Limb (tissue), 2 donors: ENCODE results near the gene OR5L1.

Experiments used
- DNase-seq, 2 donors: peaks; one replicate each; pipeline ENCODE4 v3.0.0-alpha.2; 2016; ENCODE audit errors: extremely low spot score in 2 of 2

Gene OR5L1

DNA sequence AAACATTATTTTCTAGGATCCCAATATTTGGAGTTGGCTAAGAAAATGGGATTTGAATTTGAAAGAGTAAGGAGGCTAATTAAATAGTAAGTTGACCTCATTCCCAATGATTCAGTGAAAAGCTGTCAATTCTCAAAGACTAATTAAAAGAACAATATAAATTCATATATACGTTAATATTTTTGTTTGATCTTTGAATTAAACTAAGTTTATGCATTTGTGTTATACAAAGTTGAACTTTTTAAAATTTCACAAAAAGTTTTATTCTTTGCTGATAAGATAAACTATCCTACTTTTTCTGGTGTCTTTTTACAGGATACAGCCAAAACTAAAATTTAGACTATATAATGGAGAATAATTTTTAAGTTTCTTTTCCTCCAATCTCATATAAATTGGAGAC, at the start of gene OR5L1:
TSS of gene OR5L1 (plus strand) at position 301 of the 400 bp plus-strand sequence. CDS start 100 bp downstream, outside the sequence.
- no peak for DNase-seq

DNA sequence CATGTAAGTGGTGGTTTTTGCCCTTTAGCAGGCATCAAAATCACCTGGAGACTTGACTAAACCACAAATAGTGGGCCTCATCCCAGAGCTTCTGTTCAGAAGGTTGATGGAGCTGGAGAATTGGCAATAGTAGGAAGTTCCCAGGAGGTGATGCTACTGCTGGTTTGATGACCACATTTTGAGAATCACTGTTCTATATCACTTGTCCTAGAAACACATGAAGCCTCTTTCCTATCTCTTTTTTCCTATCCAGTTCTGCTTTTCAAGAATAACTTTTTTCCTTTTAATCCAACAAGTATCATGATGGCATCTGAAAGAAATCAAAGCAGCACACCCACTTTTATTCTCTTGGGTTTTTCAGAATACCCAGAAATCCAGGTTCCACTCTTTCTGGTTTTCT, 38.0 kb upstream of the OR5L1 start, which contains the start of gene OR5D13:
TSS of gene OR5D13 (plus strand) at position 301 of the 400 bp plus-strand sequence. CDS start at position 301, 0 bp downstream.
- DNase-seq, result no peak

DNA sequence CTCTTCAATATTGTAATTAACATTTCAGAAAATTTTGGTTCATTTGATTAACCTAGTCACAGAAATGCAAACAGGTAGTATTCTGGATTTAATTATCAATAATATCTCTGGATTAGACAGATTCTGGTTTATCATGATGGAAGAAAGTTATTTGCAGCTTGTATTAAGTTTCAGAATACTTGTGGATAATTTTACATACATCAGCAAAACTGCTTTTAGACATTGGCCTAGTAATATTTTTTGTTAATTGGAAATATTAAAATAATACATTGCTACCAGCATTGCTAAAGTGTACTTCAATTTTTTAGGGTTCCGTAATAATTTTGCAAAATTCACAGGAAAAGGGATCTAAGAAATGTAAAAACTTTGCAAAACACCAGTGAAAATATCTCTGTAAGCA, 19.6 kb upstream of the OR5L1 start:
- no peak for DNase-seq

DNA sequence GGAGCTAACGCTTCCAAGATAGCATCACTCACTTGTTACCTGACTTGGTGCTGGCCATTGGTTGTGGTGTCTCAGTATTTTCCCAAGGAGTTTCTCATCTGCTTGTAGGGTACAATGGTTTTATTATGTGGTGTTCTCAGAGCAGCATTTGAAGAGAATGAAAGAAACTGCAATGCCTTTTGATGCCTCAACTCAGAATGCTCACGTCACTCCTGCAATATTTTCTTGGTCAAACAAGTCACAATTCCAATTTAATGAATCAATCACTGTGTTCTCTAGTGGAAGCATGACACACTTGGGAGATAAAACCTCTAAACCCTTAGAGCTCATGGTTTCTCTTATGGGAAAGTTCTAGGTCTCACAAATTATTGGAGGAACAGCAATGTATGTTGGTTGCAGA, 17.8 kb upstream of the OR5L1 start:
- DNase-seq, result no peak

DNA sequence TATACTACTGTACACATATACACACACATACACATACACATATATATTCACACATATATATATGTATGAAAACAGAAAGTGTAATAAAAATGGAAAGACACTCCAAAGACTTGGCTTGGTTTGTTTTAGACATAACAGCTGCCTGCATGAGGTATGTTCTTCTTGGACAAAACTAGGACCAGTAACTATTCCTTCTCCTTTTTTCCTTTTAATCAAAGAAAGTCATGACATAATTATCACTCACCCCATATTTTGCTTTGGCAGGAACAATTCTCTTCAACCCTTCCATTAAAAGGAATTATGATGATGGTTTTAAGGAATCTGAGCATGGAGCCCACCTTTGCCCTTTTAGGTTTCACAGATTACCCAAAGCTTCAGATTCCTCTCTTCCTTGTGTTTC, 15.9 kb upstream of the OR5L1 start, which contains the start of gene OR5D14:
TSS of gene OR5D14 (plus strand) at position 301 of the 400 bp plus-strand sequence. CDS start at position 301, 0 bp downstream.
- DNase-seq, result no peak

DNA sequence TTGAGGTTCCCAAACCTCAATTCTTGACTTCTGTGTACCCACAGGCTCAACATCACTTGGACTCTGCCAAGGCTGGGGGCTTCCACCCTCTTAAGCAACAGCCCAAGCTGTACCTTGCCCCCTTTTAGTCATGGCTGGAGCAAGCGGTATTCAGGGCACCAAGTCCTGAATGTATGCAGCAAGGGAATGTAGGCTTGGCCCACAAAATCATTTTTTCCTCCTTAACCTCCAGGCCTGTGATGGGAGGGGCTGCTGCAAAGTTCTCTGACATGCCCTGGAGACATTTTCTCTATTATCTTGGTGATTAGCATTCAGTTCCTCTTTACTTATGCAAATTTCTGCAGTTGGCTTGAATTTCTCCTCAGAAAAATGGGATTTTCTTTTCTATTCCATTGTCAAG, 4.9 kb upstream of the OR5L1 start:
- DNase-seq, result no peak

DNA sequence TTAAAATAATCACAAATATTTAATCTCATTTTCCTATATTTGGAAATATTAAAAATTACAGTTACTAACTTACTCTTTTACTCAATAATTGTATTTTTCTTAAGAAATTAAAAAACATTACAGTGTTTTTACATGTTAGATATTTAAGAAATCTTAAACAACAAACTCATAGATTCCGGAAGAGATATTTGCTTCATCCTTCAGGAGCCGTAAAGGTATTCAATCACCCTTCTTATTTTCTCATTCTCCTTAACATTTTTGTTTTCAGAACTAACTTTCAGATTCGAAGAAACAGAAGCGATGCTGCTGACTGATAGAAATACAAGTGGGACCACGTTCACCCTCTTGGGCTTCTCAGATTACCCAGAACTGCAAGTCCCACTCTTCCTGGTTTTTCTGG, 8.2 kb downstream of the OR5L1 start, which contains the start of gene OR5D18:
TSS of gene OR5D18 (plus strand) at position 301 of the 400 bp plus-strand sequence. CDS start at position 301, 0 bp downstream.
- DNase-seq, result no peak

DNA sequence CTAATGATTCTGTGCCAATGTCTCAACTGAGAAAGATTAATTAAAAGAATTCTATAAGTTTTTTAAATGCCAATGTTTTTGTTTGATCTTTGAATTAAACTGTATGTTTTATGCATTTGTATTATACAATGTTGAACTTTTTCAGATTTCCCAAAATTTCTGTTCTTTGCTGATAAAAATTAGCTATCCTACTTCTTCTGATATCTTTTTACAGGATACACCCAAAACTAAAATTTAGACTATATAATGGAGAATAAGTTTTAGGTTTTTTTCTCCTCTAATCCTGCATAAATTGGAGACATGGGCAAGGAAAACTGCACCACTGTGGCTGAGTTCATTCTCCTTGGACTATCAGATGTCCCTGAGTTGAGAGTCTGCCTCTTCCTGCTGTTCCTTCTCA, 15.8 kb downstream of the OR5L1 start, which contains the start of gene OR5L2:
TSS of gene OR5L2 (plus strand) at position 301 of the 400 bp plus-strand sequence. CDS start at position 301, 0 bp downstream.
- no peak for DNase-seq

DNA sequence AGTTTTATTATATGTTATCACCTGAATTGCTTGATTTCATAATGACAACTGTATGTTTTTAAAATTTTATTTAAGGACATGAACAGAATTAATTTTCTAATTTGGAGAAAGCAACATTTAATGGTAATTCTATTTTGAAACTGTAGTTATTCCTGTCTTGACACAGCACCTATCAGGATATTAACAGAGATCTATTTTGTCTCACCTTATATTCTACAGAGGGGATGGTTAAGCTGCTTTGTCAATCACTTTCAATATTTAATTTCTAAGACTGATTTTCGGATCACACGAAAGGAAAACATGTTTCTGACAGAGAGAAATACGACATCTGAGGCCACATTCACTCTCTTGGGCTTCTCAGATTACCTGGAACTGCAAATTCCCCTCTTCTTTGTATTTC, 27.3 kb downstream of the OR5L1 start, which contains the start of gene OR5D16:
TSS of gene OR5D16 (plus strand) at position 301 of the 400 bp plus-strand sequence. CDS start at position 301, 0 bp downstream.
- no peak for DNase-seq

DNA sequence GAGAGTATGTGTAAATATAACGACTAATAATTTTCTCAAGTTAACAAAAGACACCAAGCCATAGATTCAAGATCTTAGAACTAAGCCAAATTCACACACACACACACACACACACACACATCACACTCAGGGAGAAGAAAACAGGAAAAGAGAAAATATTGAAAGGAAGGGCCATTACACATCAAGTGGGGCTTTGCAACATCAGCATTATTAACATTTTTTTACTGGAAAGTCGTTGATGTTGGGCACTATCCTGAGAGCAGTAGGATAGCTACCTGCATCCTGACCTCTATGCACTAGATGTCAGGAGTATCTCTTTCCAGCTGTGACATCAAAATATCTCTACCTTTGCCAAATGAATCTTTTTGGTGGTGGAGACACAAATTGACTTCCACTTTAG, 36.3 kb downstream of the OR5L1 start:
- no peak for DNase-seq

DNA sequence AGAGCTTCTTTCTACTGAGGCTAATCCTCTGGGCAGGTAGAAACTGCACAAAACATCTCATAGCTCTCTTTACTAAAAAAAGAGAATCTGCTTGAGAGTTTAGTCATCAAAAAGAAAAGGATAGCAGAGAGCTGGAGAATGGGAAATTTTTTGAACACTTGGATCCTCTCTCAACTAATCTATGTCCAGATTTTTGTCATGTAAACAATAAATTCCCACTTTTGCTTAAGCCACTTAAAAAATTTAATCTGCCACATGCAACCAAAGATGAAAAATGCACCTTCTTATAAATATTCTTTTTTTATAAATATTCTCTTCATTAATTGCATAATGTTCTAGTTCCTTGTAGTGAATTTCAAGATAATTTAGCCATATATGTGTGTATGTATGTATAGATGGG, 37.9 kb downstream of the OR5L1 start:
- no peak for DNase-seq

DNA sequence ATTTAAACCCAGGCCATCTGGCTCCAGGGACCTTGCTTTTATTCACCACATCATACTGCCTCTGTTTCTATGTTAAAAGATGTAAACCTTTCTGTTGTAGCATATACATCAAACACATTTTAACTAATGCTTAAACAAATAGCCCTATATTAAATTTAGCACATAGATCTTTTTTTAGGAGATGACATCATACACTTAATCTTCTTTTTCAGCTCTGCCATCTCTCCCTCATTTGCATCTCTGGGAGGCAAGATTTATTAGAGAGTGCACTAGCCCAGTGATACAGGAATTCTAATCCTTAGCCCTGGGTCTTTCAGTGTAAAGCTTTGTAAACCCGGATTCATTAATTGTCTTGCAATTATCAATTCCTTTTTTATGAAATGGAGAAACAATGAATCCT, 41.0 kb downstream of the OR5L1 start:
- no peak for DNase-seq

DNA sequence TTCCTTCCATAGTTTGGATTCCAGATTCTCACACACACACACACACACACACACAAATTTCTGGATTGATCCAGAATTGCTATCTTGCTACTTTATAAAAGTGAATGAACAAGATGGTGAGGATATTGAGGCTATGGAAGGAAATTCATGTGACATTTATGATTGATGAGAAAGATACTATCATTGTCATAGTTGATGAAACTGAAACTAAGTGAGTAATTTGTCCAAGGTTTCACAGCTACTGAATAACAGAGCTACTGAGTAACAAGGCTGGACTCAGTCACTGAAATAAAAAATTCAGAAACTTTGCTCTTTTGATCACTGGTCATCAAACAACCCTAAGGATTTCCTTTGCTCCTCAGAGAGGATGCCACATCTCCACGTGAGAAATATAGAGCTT, 43.5 kb downstream of the OR5L1 start:
- DNase-seq, result no peak
